ENCODE measurements around the gene KLF5.
"Not testable (repeated sequence)": the region's sequence is repeated elsewhere in the genome, so short reads cannot be mapped to it uniquely, and the experiment has no call there.

The KLF5 gene

GRCh38 chr13:73058736-73059459 is at the start of gene KLF5:
Gene KLF5, plus strand, starts transcription at chr13:73059005. Its CDS starts 323 bp downstream, at chr13:73059328.
- peak; percentile 80 for DNase-seq (ENCODE audit: low read depth)

- DNase-seq (ENCODE audit: low read depth), result no peak
These were observed 47.1 kb upstream of the KLF5 start for GRCh38 chr13:73011751-73012150.

- no peak for DNase-seq (ENCODE audit: low read depth)
These were observed 43.0 kb upstream of the KLF5 start for GRCh38 chr13:73015805-73016204.

GRCh38 chr13:73018336-73018735 is 40.5 kb upstream of the KLF5 start:
- DNase-seq (ENCODE audit: low read depth), result no peak

DNA sequence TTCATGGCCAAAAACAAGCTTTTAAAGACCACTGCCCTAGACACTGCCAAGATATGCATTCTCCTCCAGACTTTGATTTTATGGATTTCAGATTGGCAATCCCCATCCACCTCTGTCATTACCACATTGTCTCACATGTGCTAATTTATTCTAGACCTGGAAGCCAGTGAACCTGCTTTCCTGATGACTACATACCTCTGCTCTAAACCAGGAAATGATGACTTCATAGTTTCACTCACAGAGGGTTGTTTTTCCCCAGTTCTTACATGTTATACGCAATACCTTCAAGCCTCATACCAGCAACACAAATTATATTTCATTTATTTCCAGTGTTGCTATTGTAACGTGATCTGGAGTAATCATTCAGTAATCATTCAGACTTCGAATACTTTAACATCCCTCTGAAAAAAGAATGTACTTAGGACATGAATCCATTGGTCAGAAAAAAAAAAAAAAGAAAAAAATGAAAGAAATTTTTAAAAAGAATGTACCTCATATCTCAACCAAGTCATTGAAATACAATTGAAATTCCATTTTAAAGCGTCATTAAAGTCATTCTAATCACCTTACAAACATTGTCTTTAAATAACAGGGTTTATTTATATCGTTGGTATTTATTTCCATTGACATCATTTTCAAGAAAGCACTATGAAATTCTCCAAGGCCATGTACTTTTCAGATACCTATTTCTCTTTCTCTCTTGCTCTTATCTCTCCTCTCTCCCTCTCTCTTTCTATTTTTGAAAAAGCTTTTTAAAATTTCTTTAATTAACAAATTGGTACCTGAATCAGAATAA is 33.4 kb upstream of the KLF5 start:
- no peak for DNase-seq (ENCODE audit: low read depth)

GRCh38 chr13:73034901-73035300 is 23.9 kb upstream of the KLF5 start:
- DNase-seq (ENCODE audit: low read depth), result no peak

DNA sequence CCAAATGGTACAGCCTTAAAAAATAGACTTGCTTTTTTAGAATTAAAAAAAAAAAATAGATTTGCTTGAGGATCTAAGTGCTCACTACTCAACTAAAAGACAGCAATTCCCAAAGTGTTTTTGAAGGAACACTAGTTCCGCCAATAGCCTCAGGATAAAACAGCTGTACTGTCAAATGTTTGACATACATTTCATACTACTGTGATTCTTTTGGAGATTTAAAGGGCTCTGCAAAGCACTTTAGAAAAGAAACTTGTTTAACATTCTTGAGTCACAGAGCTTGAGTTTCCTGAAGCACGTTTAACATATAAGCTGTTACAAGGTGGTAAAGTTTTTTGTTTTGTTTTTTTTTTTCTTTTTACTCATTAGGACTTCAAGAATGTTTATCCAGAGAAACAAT is 23.1 kb upstream of the KLF5 start:
- no peak for DNase-seq (ENCODE audit: low read depth)

DNA sequence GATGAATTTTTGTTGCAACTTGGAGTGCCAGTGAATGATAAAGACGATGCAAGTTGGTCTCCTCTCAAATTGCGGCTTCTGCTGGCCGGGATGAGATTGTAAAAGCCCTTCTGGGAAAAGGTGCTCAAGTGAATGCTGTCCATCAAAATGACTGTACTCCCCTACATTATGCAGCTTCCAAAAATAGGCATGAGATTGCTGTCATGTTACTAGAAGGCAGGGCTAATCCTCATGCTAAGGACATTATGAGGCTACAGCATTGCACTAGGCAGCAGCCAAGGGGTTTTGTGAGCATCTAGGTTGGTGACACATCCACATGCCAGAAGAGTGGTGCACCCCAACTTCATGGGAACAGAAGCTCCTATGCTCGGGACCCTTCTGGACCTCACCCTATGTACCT is 22.2 kb upstream of the KLF5 start:
- DNase-seq (ENCODE audit: low read depth), result no peak

- no peak for DNase-seq (ENCODE audit: low read depth)
These were observed 20.7 kb upstream of the KLF5 start for GRCh38 chr13:73038064-73038463.

- no peak for DNase-seq (ENCODE audit: low read depth)
These were observed 19.4 kb upstream of the KLF5 start for GRCh38 chr13:73039201-73040108.

DNA sequence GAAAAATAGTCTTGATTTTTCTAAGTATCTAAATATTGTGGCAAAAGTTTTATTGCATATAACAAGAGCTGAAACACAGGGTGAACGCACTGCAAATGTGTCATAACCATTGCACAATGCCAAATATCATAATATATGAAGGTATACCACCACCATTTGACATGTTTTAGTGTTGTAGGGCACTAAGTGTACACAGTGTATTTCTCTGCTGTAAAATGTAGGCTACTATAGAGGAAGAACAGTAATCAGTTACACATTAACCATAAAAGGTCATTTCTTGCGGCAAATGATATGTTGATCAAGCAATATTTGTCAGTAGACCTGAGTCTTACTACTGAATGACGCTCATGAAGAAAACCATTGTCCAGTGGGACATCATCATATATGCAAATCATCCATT is 18.3 kb upstream of the KLF5 start:
- no peak for DNase-seq (ENCODE audit: low read depth)

- no peak for DNase-seq (ENCODE audit: low read depth)
These were observed 17.7 kb upstream of the KLF5 start for GRCh38 chr13:73040968-73041596.

- DNase-seq (ENCODE audit: low read depth), result no peak
These were observed 13.8 kb upstream of the KLF5 start for GRCh38 chr13:73045031-73045430.

DNA sequence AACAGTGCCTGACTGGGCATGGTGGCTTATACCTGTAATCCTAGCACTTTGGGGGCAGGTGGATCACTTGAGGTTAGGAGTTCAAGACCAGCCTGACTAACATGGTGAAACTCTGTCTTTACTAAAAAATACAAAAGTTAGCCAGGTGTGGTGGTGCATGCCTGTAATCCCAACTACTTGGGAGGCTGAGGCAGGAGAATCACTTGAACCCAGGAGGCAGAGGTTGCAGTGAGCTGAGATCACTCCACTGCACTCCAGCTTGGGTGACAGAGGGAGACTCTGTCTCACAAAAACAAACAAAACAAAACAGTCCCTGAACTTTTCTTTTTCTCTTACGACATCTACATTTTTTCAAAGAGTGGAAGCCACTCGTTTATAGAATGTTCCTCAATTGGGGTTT is 10.2 kb upstream of the KLF5 start:
- not testable (repeated sequence) for DNase-seq (ENCODE audit: low read depth)

GRCh38 chr13:73054712-73055111 is 4.1 kb upstream of the KLF5 start:
- DNase-seq (ENCODE audit: low read depth), result no peak

DNA sequence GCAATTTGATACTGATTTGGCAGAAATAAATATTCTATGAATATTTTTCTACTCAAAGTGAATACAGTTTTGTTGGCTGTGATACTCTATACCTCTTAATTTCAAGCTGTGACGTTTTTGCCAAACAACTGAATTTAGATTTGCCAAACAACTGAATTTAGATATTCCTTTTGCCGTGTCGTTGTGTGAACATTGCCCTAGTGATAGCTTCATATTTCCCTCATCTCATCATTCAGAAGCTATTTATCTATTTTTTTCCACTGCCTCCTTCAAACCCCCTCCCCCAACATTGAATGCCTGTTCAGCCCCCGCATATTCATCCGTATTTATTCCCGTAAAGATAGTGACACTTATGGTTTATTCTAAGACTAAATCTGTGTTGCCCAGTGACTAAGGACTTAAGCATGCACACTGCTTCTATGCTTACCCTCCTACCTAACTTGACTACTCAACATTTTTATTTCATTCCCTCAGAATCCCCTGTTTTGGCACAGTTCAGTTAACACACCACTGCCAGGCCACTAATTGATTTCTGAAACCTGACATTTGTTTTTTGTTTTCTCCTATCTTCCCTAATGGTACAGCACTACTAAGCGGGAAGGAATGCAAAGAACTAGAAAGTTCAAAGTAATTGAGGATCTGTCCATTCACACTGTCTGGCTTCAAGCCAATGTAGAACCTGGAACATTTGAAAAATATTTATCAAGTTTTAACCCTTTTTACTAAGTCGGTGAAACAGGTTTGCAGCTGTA is 2.8 kb upstream of the KLF5 start:
- DNase-seq (ENCODE audit: low read depth), result no peak

GRCh38 chr13:73056565-73056962 is 2.2 kb upstream of the KLF5 start:
- no peak for DNase-seq (ENCODE audit: low read depth)

DNA sequence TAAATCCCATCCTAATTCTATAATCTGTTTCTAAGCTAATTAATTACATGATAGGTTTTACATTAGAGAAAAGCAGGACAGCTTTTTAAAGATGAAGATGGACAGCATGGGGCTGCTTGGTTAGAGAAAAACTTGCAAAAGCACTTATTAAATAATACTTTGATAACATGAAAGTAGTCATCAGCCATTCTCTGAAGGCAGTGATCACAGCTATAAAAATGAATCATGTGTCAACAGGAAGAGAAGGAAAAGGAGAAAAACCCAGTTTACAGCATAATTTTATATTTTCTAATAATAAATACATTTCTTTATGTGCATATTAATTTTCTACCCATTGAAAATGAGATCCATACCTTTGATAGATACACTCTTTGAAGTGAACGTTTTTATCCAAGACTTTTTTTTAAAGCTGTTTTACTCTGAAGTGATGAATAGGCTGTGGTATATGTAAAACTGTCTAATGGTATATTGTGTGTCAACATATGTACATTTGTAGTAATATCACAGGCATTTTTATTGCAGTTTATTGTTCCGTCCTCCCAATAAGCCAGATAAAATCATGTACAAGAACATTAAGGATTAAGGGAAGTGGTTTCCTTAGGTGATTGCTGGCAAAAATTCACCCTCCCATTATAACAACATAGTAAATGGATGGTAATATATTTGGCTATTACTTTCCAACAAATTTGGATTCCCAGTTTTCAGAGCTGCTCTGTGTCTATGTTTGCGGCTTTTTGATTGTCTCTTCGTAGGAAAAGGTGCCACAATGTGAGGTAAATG is 1.3 kb upstream of the KLF5 start:
- DNase-seq (ENCODE audit: low read depth), result no peak

DNA sequence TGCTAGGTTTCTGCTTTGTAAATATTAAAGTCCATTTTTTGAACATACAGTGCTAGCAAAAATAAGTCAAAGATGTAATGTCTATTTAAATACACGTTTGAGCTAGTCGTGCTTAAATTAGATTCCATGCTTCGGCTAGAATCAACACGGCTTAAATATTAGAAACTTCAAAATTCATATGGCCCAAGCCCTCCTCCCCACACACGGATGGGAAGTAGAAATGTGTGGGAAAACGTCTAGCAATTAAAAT is 816 bp upstream of the KLF5 start:
- no peak for DNase-seq (ENCODE audit: low read depth)

DNA sequence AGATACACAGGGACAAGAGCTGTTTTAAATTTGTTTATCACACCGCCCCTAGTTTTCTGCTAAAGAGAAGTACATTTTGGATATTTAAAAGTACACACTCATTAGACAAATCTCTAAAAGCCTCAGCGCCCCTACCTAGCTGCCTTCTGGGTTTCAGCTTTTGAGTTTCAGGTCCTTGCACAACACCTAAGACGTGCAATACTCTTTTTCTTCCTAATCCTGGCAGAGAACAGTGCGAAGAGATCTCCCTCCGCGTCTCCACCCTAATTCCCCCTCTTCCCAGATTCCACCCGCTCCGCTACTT is 421 bp upstream of the KLF5 start:
- no peak for DNase-seq (ENCODE audit: low read depth)
